GM21825 (cell line): ENCODE results near the gene BEND5.

Source experiments
- ATAC-seq: cut with Tn5 transposase; IDR thresholded peaks from one replicate; pipeline ENCODE4 v1.9.1; 2021; ENCODE audit warnings: mild to moderate bottlenecking, moderate library complexity; ENCODE audit not compliant: unreplicated experiment

The BEND5 gene

GRCh38 chr1:48684381-48684780, 92.3 kb downstream of the BEND5 start:
- ATAC-seq = no peak

GRCh38 chr1:48683839-48684238, 92.9 kb downstream of the BEND5 start:
- ATAC-seq = no peak

- ATAC-seq = no peak
Observed at GRCh38 chr1:48681476-48682305, 95.0 kb downstream of the BEND5 start.

GRCh38 chr1:48680411-48681035, 96.2 kb downstream of the BEND5 start:
- no peak for ATAC-seq

- no peak for ATAC-seq
Observed at GRCh38 chr1:48679859-48680258, 96.8 kb downstream of the BEND5 start.

- ATAC-seq = no peak
Observed at GRCh38 chr1:48678710-48679505, 97.8 kb downstream of the BEND5 start.
